Natural killer cell treated with Interleukin-12 subunit alpha and Interleukin-12 subunit beta and Interleukin-15 and Interleukin-18, amount 100 ng/mL, for 72 hours (primary cell): ENCODE data around the gene ACTN4. TPM values are rescaled to one million over a fixed set of nuclear protein-coding genes. Genes with fewer than 3 reads are reported as not detected.

Experiments used
- ATAC-seq, 2 donors: fragments of 150-1000 bp; cut with Tn5 transposase in 1 of 2; sonication (Bioruptor Pico), chemical (Tn5 transposase) in 1 of 2; 2 replicates each; pipeline ENCODE4 v1.10.0; 2021
- DNase-seq: peaks from one replicate; pipeline ENCODE4 v3.0.0; 2022; ENCODE audit warnings: low spot score
- H3K27ac Mint-ChIP-seq, 2 donors: 1 replicate in 1 of 2; 2 replicates in 1 of 2; pipeline ENCODE4 v1.8.0; 2022; ENCODE audit warnings: mixed read lengths in 2 of 2, mild to moderate bottlenecking in 1 of 2, moderate library complexity in 1 of 2
- H3K27me3 Mint-ChIP-seq, 2 donors: 1 replicate in 1 of 2; 2 replicates in 1 of 2; pipeline ENCODE4 v1.8.0; 2022; ENCODE audit warnings: mixed read lengths in 2 of 2
- H3K36me3 Mint-ChIP-seq: one replicate; pipeline ENCODE4 v1.8.0; 2022; ENCODE audit warnings: mixed read lengths
- H3K4me1 Mint-ChIP-seq, 2 donors: 1 replicate in 1 of 2; 2 replicates in 1 of 2; pipeline ENCODE4 v1.8.0; 2022; ENCODE audit warnings: low read depth in 2 of 2, mixed read lengths in 2 of 2, mild to moderate bottlenecking in 1 of 2
- H3K4me3 Mint-ChIP-seq: one replicate; pipeline ENCODE4 v1.8.0; 2022; ENCODE audit warnings: mixed read lengths
- H3K9me3 Mint-ChIP-seq: 2 replicates; pipeline ENCODE4 v1.8.0; 2022; ENCODE audit warnings: mixed read lengths
- total RNA-seq, 2 donors: library from RNA; stranded (reverse); gene quantifications; one replicate each; pipeline ENCODE4 v1.2.3, GENCODE V29; 2022

The ACTN4 gene
- total RNA-seq, 2 donors from 2014 or later, result 342 to 574 TPM

- Mint-ChIP-seq H3K4me3 (no peak overlapping the region), H3K4me1 (peaks cover 75 to 83% of the 10 kb centered on the region in 2 donors), H3K27me3 (no peaks in the 10 kb centered on the region), H3K9me3 (no peaks in the 10 kb centered on the region), H3K27ac (peak overlapping the region; percentile 87 to 93), H3K36me3 (peaks cover 7% of the 10 kb centered on the region)
- no peak for ATAC-seq
- no peak for DNase-seq
These were observed 13.3 kb downstream of the ACTN4 start for GRCh38 chr19:38660724-38661123.

- Mint-ChIP-seq H3K36me3 (peaks cover 7% of the 10 kb centered on the region), H3K27ac (peak overlapping the region; percentile 87 to 93), H3K4me1 (peaks cover 75 to 83% of the 10 kb centered on the region in 2 donors), H3K4me3 (no peak overlapping the region), H3K27me3 (no peaks in the 10 kb centered on the region), H3K9me3 (no peaks in the 10 kb centered on the region)
- ATAC-seq (no peak), DNase-seq (no peak)
These were observed 13.7 kb downstream of the ACTN4 start for GRCh38 chr19:38661136-38661535.

- no peaks in the 10 kb centered on the region for H3K9me3 Mint-ChIP-seq
- no peak overlapping the region for H3K4me3 Mint-ChIP-seq
- no peak for ATAC-seq
- H3K27ac Mint-ChIP-seq, result peak overlapping the region; percentile 84 to 94
- DNase-seq, result no peak
- peaks cover 7% of the 10 kb centered on the region for H3K36me3 Mint-ChIP-seq
- H3K27me3 Mint-ChIP-seq, result no peaks in the 10 kb centered on the region
- peaks cover 74 to 84% of the 10 kb centered on the region in 2 donors for H3K4me1 Mint-ChIP-seq
These were observed 14.5 kb downstream of the ACTN4 start for GRCh38 chr19:38661996-38662395.

GRCh38 chr19:38662537-38663155, 15.2 kb downstream of the ACTN4 start:
- no peak for ATAC-seq
- peaks cover 7% of the 10 kb centered on the region for H3K36me3 Mint-ChIP-seq

GRCh38 chr19:38663156-38663651, 15.8 kb downstream of the ACTN4 start:
- DNase-seq (no peak), ATAC-seq (no peak)
- Mint-ChIP-seq H3K4me1 (peaks cover 73 to 86% of the 10 kb centered on the region in 2 donors), H3K4me3 (peak overlapping the region; percentile 54), H3K27me3 (no peaks in the 10 kb centered on the region), H3K9me3 (no peaks in the 10 kb centered on the region), H3K36me3 (peaks cover 4% of the 10 kb centered on the region), H3K27ac (peak overlapping the region; percentile 84 to 94)

More at GRCh38 chr19:38662537-38663155, 15.2 kb downstream of the ACTN4 start:
- H3K9me3 Mint-ChIP-seq, result no peaks in the 10 kb centered on the region
- no peaks in the 10 kb centered on the region for H3K27me3 Mint-ChIP-seq
- H3K4me1 Mint-ChIP-seq, result peaks cover 73 to 86% of the 10 kb centered on the region in 2 donors
- no peak for DNase-seq
- H3K4me3 Mint-ChIP-seq, result peak overlapping the region; percentile 54
- H3K27ac Mint-ChIP-seq, result peak overlapping the region; percentile 84 to 94

GRCh38 chr19:38663957-38664502, 16.6 kb downstream of the ACTN4 start:
- no peak for DNase-seq
- Mint-ChIP-seq H3K4me3 (peak overlapping the region; percentile 84), H3K27me3 (no peaks in the 10 kb centered on the region), H3K4me1 (peaks cover 78 to 89% of the 10 kb centered on the region in 2 donors), H3K27ac (peak overlapping the region; percentile 84 to 94), H3K36me3 (no peaks in the 10 kb centered on the region), H3K9me3 (no peaks in the 10 kb centered on the region)
- peak; percentile 62 to 63 for ATAC-seq

GRCh38 chr19:38664503-38665211, 17.2 kb downstream of the ACTN4 start:
- Mint-ChIP-seq H3K4me1 (peaks cover 79 to 89% of the 10 kb centered on the region in 2 donors), H3K27me3 (no peaks in the 10 kb centered on the region), H3K36me3 (no peaks in the 10 kb centered on the region), H3K4me3 (peak overlapping the region; percentile 84), H3K27ac (peak overlapping the region; percentile 84 to 94), H3K9me3 (no peaks in the 10 kb centered on the region)
- DNase-seq (no peak), ATAC-seq (peak in 1 of 2 donors; percentile 13)

GRCh38 chr19:38665219-38665931, 17.9 kb downstream of the ACTN4 start:
- DNase-seq (no peak), ATAC-seq (no peak)
- H3K27me3 Mint-ChIP-seq, result no peaks in the 10 kb centered on the region
- peak overlapping the region; percentile 84 to 94 for H3K27ac Mint-ChIP-seq
- H3K4me3 Mint-ChIP-seq, result peak overlapping the region; percentile 81
- H3K36me3 Mint-ChIP-seq, result no peaks in the 10 kb centered on the region
- peaks cover 82 to 90% of the 10 kb centered on the region in 2 donors for H3K4me1 Mint-ChIP-seq
- H3K9me3 Mint-ChIP-seq, result no peaks in the 10 kb centered on the region

GRCh38 chr19:38665950-38666662, 18.7 kb downstream of the ACTN4 start:
- Mint-ChIP-seq H3K4me1 (peaks cover 79 to 88% of the 10 kb centered on the region in 2 donors), H3K27ac (peak overlapping the region; percentile 84 to 92), H3K36me3 (no peaks in the 10 kb centered on the region), H3K9me3 (no peaks in the 10 kb centered on the region), H3K27me3 (no peaks in the 10 kb centered on the region), H3K4me3 (peak overlapping the region; percentile 81)
- no peak for DNase-seq
- ATAC-seq, result no peak

GRCh38 chr19:38666663-38667511, 19.4 kb downstream of the ACTN4 start:
- ATAC-seq, result peak; percentile 89 to 93
- H3K36me3 Mint-ChIP-seq, result no peaks in the 10 kb centered on the region
- H3K4me3 Mint-ChIP-seq, result peak overlapping the region; percentile 81
- H3K27me3 Mint-ChIP-seq, result no peaks in the 10 kb centered on the region
- no peaks in the 10 kb centered on the region for H3K9me3 Mint-ChIP-seq
- peak; percentile 84 for DNase-seq
- H3K4me1 Mint-ChIP-seq, result peaks cover 83 to 92% of the 10 kb centered on the region in 2 donors
- peak overlapping the region; percentile 84 to 92 for H3K27ac Mint-ChIP-seq

GRCh38 chr19:38667661-38668171, 20.3 kb downstream of the ACTN4 start:
- Mint-ChIP-seq H3K4me1 (peaks cover 79 to 86% of the 10 kb centered on the region in 2 donors), H3K4me3 (peak overlapping the region; percentile 81), H3K27me3 (no peaks in the 10 kb centered on the region), H3K9me3 (no peaks in the 10 kb centered on the region), H3K27ac (peak overlapping the region; percentile 84 to 92), H3K36me3 (no peaks in the 10 kb centered on the region)
- DNase-seq (no peak), ATAC-seq (no peak)

GRCh38 chr19:38669552-38669951, 22.1 kb downstream of the ACTN4 start:
- H3K9me3 Mint-ChIP-seq, result no peaks in the 10 kb centered on the region
- H3K27ac Mint-ChIP-seq, result peak overlapping the region; percentile 84 to 92
- DNase-seq, result no peak
- H3K4me1 Mint-ChIP-seq, result peaks cover 73 to 78% of the 10 kb centered on the region in 2 donors
- H3K4me3 Mint-ChIP-seq, result peak overlapping the region; percentile 81
- no peaks in the 10 kb centered on the region for H3K36me3 Mint-ChIP-seq
- peak; percentile 47 to 57 for ATAC-seq
- H3K27me3 Mint-ChIP-seq, result no peaks in the 10 kb centered on the region
